ENCODE results near the gene NCOA3. TPM values are rescaled to one million over a fixed set of nuclear protein-coding genes. Genes with fewer than 3 reads are reported as not detected.
"Not testable (repeated sequence)": the region's sequence is repeated elsewhere in the genome, so short reads cannot be mapped to it uniquely, and the experiment has no call there.

The NCOA3 gene
- total RNA-seq, 2 experiments from 2014 or later = 59.9 to 65.4 TPM

GRCh38 chr20:47499053-47499452 is 2.6 kb upstream of the NCOA3 start:
- Mint-ChIP-seq H3K27me3 (no peaks in the 10 kb centered on the region), H3K27ac (no peak overlapping the region), H3K9me3 (no peaks in the 10 kb centered on the region), H3K4me1 (ENCODE audit: low read depth) (peaks cover 37% of the 10 kb centered on the region), H3K36me3 (ENCODE audit: low read depth) (peaks cover 17% of the 10 kb centered on the region), H3K4me3 (no peak overlapping the region)
- DNase-seq (no peak), ATAC-seq (ENCODE audit: poor library complexity) (no peak)
- H3K4me3 ChIP-seq (ENCODE audit: low read length) = no peak overlapping the region
- ChIA-PET CTCF (no interaction called here), POLR2A (no interaction called here)
- intact Hi-C loops (cut with DNase I, micrococcal nuclease) = no loop called here
- H3K4me1 ChIP-seq (ENCODE audit: insufficient read depth, low read length) = peaks cover 13% of the 10 kb centered on the region
- H3K36me3 ChIP-seq (ENCODE audit: insufficient read depth, low read length) = no peaks in the 10 kb centered on the region
- no peak for TF ChIP-seq CTCF (IDR thresholded peaks at IDR 0.05)
- no peaks in the 10 kb centered on the region for H3K9me3 ChIP-seq (ENCODE audit: control insufficient read depth in 1 of 2, insufficient read depth in 1 of 2, low read length in 2 of 2)
- H3K27ac ChIP-seq (ENCODE audit: low read depth in 1 of 2, low read length in 2 of 2) = no peak overlapping the region
- no peaks in the 10 kb centered on the region for H3K27me3 ChIP-seq (ENCODE audit: control insufficient read depth in 1 of 2, insufficient read depth in 2 of 2, low read length in 2 of 2)

- CTCF ChIA-PET = interaction anchor here (2.0 kb wide), 1 partner anchor 121 kb away, joined by 13 read pairs; no protein-coding TSS in a partner anchor
- Mint-ChIP-seq H3K4me3 (peak overlapping the region; percentile 100), H3K36me3 (ENCODE audit: low read depth) (peaks cover 17% of the 10 kb centered on the region), H3K27ac (peak overlapping the region; percentile 94), H3K4me1 (ENCODE audit: low read depth) (peaks cover 40% of the 10 kb centered on the region)
- not testable (repeated sequence) for H3K4me3 ChIP-seq (ENCODE audit: low read length); H3K9me3 Mint-ChIP-seq; ATAC-seq (ENCODE audit: poor library complexity); H3K36me3 ChIP-seq (ENCODE audit: insufficient read depth, low read length); H3K27me3 ChIP-seq (ENCODE audit: control insufficient read depth in 1 of 2, insufficient read depth in 2 of 2, low read length in 2 of 2); H3K9me3 ChIP-seq (ENCODE audit: control insufficient read depth in 1 of 2, insufficient read depth in 1 of 2, low read length in 2 of 2); H3K27me3 Mint-ChIP-seq; H3K27ac ChIP-seq (ENCODE audit: low read depth in 1 of 2, low read length in 2 of 2); DNase-seq
- H3K4me1 ChIP-seq (ENCODE audit: insufficient read depth, low read length) = peaks cover 14% of the 10 kb centered on the region
- intact Hi-C loops (cut with DNase I, micrococcal nuclease) = loop anchor here (5.0 to 10.0 kb wide), 5 partner anchors 55 to 143 kb away; partner anchors contain the start of gene ZMYND8 (in 1 of the 2)
- POLR2A ChIA-PET = interaction anchor here (3.1 kb wide), 1 partner anchor 12 kb away, joined by 48 read pairs; no protein-coding TSS in a partner anchor
Observed at GRCh38 chr20:47500082-47500481, 1.6 kb upstream of the NCOA3 start.

- intact Hi-C loops (cut with DNase I, micrococcal nuclease) = loop anchor here (5.0 to 10.0 kb wide), 5 partner anchors 54 to 143 kb away; partner anchors contain the start of gene ZMYND8 (in 1 of the 2)
- Mint-ChIP-seq H3K36me3 (ENCODE audit: low read depth) (peaks cover 17% of the 10 kb centered on the region), H3K9me3 (no peaks in the 10 kb centered on the region), H3K27ac (peak overlapping the region; percentile 94), H3K4me3 (peak overlapping the region; percentile 100), H3K4me1 (ENCODE audit: low read depth) (peaks cover 40% of the 10 kb centered on the region), H3K27me3 (no peaks in the 10 kb centered on the region)
- peak in 1 of 14 experiments; percentile 18 for DNase-seq
- ChIA-PET POLR2A (interaction anchor here (1.6 to 4.2 kb wide), 4 partner anchors 8 to 143 kb away, joined by 6 to 48 read pairs (median 39); partner anchors contain the start of gene ZMYND8), CTCF (interaction anchor here (2.0 kb wide), 1 partner anchor 120 kb away, joined by 13 read pairs; no protein-coding TSS in a partner anchor)
- Histone ChIP-seq H3K36me3 (ENCODE audit: insufficient read depth, low read length) (no peaks in the 10 kb centered on the region), H3K27ac (ENCODE audit: low read depth in 1 of 2, low read length in 2 of 2) (no peak overlapping the region), H3K4me1 (ENCODE audit: insufficient read depth, low read length) (peaks cover 15% of the 10 kb centered on the region), H3K4me3 (ENCODE audit: low read length) (no peak overlapping the region), H3K9me3 (ENCODE audit: control insufficient read depth in 1 of 2, insufficient read depth in 1 of 2, low read length in 2 of 2) (no peaks in the 10 kb centered on the region), H3K27me3 (ENCODE audit: control insufficient read depth in 1 of 2, insufficient read depth in 2 of 2, low read length in 2 of 2) (no peaks in the 10 kb centered on the region)
- no peak for TF ChIP-seq CTCF (IDR thresholded peaks at IDR 0.05)
- ATAC-seq (ENCODE audit: poor library complexity) = no peak
Observed at GRCh38 chr20:47500554-47500953, 1.1 kb upstream of the NCOA3 start.

Measured in CD4-positive, alpha-beta T cell (primary cell).